Astrocyte of the hippocampus (primary cell): ENCODE results near the gene TSSC4.

ENCODE experiments used
- DNase-seq: peaks from one replicate; pipeline ENCODE4 v3.0.0; 2011; ENCODE audit warnings: low read depth, low spot score

TSSC4 gene

DNA sequence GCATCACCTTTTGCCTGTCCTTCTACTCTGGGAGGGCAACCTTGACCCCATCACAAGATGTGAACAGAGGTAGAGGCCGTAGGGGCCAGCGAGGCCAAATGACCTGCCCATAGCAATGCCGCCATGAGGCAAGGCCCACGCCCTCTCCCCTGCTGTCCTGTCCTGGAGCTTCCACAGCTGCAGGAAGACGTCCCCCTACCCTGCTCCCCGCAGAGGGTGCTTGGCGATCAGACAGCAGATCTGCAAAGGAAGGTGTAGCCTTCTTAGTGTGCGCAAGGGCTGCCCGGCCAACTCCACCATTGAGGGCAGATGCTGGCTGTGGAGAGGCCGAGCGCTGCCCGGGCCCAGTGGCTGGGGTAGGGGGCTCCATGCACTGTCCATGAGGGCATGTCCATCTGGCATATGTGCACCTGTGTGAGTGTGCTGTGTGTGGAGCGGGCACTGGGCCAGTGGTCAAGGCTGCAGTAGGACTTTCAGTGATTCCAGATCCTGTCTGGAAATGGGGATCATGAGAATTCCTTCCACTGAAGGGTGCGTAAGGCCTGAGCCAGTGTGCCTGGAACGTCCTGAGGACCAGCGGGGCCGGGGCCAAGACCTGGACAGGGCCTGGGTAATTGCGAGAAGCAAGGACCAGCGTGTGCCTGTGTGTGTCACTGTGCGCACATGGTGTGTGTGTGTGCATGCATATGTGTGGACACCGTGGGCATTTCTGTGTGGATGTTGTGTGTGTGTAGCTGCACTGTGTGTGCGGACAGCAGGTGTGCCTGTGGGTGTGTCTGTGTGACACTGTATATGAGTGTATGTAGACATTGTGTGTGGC, 32.8 kb downstream of the TSSC4 start:
- no peak for DNase-seq

DNA sequence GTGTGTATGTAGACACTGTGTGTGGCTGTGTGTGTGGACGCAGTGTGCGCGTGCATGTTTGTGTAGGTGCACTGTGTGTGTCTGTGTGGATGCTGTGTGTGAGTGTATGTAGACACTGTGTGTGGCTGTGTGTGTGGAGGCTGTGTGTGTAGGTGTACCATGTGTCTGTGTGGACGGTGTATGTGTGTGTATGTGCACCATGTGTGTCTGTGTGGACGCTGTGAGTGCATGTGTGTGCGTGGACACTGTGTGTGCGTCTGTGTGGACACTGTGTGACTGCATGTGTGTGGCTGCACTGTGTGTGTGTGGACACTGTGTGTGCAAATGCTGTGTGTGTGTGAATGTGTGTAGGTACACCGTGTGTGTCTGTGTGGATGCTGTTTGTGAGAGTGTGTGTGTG, 33.5 kb downstream of the TSSC4 start:
- no peak for DNase-seq

DNA sequence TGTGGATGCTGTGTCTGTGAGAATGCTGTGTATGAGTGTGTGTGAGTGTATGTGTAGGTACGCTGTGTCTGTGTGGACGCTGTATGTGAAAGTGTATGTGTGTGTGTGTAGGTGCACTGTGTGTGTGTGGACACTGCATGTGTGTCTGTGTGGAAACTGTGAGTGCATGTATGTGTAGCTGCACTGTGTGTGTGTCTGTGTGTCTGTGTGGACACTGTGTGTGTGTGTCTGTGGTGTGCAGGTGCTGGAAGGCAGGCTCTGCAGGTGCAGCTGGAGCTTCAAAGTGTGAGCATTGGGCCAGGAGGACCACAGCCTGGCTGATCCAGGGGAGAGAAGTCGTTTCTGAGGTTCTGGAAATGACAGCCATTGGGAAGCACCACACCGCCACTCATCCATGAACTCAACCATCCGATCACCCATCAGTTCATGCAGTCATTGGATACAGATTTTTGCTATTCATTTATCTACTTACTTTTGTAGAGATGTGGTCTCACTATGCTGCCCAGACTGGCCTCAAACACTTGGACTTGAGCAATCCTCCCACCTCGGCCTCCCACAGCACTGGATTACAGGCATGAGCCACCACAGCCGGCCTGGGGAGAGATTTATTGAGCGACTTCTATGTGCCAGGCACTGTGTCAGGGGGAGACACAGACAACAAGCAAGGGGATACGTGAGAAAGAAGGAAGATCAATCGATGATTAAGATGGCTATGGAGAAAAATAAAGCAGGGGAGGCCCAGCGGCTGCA, 34.1 kb downstream of the TSSC4 start:
- DNase-seq = no peak

DNA sequence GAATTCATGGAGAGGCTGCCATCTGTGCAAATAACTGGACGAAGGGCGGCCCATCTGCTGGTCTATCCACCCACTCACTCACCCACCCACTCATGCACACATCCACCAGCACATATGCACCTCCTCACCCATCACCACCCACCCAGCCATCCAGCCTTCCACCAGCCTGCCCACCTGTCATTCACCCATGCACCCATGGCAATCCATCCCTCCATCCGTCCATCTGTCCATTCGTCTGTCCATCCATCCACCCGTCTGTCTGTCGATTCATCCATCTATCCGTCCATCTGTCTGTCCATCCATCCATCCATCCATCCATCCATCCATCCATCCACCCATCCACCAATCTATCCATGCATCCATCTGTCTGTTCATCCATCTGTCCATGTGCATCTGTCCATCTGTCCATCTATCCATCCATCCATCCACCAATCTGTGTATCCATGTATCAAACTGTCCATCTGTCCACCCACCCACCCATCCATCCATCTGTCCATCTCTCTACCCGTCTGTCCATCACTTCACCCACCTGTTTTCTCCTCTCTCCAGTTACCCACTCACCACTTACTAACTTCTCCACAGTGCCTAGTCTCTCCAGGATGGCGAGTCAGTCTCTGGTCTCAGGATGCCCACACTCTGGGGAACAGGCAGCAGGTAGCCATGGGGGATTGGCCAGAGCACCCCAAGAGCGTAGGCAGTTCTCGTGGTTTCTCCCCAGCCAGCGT, 34.9 kb downstream of the TSSC4 start:
- DNase-seq = no peak

DNA sequence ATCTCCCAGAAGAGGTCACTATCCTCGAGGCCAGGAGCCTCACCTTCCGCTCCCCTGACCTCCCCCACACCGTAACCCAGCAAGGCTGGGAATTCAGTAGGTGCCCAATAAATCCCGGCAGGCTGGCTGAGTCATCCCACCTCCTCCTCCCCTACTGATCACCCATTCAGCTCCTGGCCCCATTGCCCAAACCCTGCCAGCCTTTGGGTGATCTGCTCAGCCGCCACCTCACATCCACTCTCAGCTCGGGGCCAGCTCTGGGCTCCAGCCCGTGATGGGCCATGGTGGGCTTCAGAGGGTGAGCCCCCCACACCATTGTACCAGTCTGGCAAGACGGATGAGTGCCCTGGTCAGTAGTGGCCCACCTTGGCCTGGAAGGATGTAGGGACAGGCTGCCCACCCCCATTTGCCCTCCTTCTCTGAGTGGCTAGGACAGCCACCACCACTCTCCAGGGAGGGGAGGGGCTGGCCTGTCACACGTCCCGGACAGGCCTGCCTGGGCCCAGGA, 35.5 kb downstream of the TSSC4 start:
- DNase-seq = no peak

DNA sequence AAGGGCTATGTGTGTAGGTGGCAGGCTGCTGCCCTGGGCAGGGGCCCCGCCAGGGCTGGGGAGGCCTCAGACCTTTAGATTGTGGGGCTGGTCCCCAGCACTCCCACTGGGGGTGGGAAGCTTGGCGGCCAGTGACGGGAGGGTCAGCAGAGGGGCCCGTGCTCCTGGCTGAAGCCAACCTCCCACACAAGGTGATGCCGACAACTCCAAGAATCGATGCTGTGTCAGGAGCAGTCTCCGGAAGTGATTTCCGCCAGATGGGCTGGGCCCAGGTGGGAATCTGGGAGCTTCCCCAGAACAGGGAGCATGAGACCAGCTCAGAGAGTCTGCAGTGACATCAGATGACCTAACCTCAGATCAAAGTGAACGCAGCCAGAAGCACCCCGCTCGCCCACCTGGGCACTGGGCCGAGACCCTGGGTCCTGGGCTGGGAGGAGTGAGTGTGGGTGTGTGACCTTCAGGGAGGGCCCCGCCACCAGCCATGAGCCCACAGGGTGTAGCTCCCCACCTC, 36.0 kb downstream of the TSSC4 start:
- DNase-seq = no peak

DNA sequence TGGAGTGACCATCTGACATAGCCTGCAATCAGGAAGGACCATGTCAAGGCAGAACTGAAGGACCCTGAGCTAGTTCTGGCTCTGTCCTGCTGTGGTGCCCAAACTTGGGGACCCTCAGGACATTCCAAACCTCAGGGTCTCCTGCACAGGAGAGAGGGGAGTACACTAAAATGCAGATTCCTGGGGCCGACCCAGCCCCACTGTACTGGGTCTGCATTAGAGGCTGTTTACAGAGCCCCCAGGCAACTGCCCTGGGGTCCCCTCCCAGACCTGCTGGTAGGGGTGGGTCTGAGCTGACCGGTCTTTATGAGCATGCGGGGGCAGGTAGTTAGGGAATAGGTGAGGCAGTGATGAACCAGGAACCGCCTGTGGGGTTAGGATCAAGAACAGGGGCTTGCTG, 37.0 kb downstream of the TSSC4 start:
- DNase-seq = no peak

DNA sequence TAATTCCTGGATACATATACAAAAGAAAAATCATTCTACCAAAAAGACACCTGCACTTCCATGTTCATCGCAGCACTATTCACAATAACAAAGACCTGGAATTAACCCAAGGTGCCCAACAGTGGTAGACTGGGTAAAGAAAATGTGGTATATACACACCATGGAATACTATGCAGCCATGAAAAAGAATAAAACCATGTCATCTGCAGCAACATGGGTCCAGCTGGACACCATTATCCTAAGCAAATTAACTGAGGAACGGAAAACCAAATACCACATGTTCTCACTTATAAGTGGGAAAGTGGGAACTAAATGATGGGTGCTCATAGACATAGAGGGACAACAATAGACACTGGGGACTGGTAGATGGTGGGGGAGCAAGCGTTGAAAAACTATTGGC, 39.3 kb downstream of the TSSC4 start:
- DNase-seq = no peak

DNA sequence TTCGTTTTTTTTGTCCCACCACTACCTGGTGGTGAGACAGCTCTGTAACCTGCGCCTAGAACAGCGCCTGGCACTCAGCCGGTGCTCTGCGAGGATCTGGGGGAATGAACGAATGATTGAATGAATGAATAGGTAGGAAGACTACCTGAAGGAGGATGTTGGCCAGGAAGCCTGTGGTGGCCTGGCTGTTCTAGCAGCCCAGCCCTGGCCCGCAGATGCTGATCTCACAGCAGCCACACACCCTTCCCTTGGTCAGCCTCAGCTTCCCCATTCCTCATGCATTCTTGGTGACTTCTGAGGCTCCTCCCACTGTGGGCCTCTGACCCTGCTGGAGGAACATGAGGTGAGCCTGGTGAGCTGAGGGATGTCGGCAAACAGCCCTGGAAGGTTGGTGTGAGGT, 40.1 kb downstream of the TSSC4 start:
- no peak for DNase-seq

DNA sequence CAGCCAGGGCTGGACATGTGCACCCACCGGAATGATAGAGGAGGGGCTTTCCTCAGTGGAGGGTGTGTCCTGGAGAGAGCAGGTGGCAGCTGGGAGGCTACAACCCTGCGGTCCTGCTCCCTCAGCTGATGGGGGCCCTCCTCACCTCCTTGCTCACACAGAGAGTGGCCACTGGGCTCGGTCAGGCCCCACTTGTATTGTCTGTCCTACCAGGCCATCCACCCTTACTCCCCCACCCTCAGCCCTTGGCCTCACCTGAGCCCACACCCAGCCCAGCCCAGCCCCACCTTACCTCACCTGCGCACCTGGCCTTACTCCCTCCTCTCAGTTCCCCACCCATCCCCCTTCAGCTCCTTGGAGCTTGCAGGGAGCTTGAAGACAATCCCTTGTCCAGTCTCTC, 40.6 kb downstream of the TSSC4 start:
- DNase-seq = no peak

DNA sequence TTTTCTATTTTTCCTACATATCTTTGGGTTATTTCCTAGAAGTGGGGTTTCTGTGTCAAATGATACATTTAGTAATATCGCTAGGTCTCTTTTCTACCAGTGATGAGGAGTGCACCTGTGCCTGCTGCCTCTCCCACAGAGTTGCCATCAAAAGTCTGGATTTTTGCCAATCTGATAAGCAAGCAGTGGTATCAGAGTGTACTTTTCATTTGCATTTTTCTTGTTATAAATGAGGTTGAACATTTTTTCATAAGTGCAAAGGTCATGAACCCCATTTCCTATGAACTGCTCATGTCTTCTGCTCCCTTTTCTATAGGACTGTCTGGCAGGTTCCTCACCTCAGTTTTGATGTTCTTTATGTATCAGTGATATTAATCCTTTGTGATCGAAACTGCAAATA, 42.0 kb downstream of the TSSC4 start:
- no peak for DNase-seq

DNA sequence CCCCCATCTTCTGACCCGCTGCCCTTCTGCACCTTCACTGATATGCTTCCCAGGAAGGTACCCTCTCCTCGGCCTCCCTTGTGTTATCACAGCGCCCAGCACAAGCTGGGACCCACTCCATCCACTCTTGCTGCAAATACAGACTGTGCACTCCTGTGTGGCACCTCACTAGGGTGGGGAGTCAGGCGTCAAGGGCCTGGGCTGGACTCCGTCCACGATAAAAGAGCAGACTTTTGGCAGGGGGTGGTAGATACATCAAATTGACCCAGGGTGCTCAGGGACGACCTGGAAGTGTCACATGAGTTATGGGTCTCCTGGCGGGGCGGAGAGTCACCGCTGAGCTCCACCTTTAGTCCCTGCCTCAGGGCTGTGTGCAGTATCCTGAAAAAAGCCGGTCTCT, 42.9 kb downstream of the TSSC4 start:
- DNase-seq = no peak

DNA sequence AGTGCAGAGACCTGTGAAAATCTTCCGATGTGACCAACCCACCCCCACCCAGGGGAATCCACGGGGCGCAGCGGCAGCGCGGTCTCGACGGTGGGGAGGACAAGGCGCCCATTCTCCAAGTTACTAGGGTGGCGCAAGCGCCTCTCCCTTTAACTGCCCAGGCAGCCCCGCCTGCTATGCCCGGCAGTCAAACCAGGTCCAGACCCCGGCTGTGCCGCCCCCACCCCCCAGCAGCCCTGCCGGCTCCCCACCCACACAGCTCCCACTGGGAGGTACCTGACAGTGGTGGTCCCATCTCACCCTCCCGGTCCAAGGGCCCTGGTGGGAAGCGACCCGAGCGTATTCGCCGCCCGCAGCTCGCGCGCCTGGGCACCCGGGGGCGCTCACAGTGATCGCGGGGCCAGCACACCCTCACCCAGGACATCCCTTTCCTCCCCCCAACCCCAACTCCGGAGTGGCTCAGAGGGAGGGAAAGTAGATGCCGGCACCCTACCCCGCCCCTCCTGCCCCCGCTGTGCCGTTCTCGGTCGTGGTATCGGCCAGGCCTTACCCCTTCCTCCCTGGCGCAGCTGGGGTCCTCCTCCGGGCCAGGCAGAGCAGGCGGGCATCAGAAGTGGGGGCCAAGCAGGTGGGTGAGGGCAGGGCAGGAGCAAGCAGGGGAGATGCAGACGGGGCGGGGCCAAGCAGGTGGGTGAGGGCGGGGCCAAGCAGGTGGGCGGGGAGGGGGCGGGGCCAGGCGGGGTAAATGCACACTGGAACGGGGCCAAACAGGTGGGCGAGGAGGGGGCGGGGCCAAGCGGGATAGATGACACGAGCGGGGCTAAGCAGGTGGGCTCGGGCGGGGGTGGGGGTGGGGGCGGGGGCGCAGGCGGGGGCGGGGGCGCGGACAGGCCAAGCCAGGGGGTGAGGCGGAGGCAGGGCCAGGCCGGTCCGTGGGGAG, 43.6 kb downstream of the TSSC4 start, which contains the start of gene TRPM5:
TSS of gene TRPM5 (minus strand) at position 634 of the 940 bp plus-strand sequence. CDS start 21,478 bp downstream, outside the sequence.
- DNase-seq = no peak

DNA sequence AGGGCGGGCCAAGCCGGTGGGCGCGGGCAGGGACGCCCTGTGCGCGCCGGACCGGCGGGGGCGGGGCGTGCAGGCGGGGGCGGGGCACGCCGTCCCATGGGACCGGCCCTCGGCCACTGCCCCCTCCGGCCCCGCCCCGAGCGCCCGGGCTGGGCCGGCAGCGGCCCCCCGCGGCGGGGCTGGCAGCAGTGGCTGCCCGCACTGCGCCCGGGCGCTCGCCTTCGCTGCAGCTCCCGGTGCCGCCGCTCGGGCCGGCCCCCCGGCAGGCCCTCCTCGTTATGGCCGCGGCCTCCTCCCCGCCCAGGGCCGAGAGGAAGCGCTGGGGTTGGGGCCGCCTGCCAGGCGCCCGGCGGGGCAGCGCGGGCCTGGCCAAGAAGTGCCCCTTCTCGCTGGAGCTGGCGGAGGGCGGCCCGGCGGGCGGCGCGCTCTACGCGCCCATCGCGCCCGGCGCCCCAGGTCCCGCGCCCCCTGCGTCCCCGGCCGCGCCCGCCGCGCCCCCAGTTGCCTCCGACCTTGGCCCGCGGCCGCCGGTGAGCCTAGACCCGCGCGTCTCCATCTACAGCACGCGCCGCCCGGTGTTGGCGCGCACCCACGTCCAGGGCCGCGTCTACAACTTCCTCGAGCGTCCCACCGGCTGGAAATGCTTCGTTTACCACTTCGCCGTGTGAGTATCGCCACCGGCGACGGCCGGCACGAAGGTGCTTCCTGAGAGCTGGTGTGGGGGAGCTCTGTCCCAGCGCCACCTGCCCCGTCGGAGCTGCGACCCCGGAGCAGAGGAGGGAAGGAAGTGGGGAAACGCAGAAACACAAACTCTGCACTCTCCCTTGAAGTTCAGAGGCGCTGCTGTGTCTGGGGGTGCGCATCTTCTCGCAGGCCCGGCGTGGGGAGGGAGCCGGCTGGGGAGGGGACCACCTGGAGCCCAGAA, 44.5 kb downstream of the TSSC4 start, which contains the start of gene KCNQ1:
TSS of gene KCNQ1 (plus strand) at position 188 of the 925 bp plus-strand sequence. CDS start at position 279, 91 bp downstream.
- DNase-seq = peak; percentile 33

DNA sequence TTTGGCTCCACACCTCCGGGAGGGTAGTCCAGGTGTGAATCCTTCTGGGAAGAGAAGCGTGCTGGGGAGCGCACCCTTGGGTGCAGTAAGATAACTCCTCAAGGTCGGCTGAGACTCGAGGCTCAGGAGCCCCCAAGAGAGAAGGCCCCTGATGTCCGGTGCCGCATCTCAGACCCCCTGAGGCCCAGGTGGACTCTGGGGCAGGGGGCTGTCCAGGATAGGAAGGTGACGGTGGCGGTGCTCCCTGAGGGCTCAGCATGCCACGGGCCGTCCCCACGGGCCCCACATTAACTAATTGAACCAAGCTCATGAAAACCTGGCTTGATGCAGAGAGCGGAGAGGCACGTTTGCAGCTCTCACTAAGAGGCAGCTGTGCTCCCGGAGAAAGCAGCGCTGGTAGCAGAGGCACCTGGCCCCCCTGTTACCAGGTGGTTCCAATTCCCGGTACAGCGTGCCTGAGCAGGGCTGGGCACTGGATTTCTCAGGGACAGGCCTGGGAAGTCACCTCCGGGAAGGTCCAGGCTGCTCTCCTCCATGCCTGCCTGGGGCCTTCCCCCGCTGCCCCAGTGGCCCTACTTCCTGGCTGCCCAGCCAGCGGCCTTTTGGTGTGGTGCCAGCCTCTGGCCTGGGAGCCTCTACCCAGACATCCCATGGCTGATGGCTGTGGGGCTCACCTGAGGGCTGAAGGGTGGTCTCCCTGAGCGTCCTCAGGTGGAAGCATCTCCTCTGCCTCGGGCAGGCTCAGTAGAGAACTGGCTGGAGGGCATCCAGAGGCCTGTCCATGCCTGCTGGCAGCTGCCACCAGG, 45.4 kb downstream of the TSSC4 start:
- no peak for DNase-seq

DNA sequence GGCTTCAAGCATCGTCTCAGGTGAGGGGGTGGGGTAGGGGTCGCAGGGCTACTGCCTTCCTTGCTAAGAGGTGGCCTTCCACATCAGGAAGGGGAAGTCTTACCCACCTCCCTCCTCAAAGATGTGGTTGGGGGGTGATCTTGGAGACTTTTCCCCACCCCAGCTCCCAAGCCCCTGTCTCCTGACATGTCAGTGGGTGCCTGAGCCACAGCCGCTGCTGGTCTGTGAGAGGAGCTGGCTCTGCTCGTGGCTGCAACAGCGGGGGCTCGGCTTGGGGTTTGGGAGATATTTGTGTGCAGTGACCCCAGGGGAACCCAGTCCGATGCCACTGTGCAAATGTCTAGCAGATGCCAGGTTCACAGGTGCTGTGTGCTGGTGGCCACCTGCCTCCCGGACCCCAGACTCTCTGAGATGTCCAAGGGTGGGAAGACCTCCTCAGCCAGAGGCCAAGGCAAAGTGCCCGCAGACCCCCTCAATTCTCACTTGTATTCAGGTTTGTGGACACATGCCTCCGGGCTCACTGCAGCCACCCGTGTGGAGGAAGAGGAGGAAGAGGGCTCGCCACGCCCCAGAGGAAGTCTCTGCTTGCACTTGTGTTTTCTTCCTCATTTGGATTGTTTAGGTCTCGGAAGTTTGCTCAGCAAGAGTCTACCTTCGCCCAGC, 46.2 kb downstream of the TSSC4 start:
- DNase-seq = no peak

DNA sequence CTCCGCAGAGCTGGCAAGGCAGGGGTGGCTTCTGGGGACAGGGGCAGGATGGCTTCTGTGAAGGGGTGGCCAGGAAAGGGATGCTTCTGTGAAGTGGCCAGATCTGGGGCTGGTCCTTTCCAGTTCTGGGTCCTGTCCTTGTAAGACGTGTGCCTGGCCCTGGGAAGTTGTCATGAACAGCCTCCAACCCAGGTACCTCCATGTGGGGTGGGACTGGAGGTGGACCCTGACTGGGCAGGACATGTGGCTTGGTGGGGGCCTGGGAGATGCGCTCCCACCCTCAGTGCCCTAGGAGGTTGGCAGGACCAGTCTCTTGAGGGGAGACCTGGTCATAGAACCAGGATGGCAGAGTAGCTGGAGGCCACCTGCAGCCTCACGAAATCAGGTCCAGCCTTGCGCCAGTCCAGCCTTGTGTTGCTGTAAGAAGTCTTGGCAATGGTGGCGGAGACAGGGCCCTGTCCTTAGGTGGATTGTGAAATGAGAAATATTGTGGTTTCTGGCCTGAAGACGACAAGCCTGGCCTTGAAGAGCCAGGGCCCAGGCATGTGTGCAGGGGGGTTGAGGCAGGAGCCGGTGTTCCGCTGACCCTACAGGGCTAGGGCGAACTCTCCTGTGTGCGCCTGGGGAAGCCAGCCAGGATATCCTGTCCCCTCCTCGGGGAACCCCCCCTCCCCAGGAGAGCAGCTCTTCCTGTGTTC, 46.9 kb downstream of the TSSC4 start:
- no peak for DNase-seq
